Stimulated activated CD8-positive, alpha-beta memory T cell treated with anti-CD3 and anti-CD28 coated beads, Interleukin-7, amount 100 ng/mL, for 48 hours (primary cell): ENCODE data around the gene GPR75.
"Not testable (repeated sequence)": the region's sequence is repeated elsewhere in the genome, so short reads cannot be mapped to it uniquely, and the experiment has no call there.

Experiments
- DNase-seq, 2 donors: peaks; one replicate each; pipeline ENCODE4 v3.0.0-alpha.2; 2020; ENCODE audit warnings: low read depth in 1 of 2; ENCODE audit errors: extremely low read depth in 1 of 2

The GPR75 gene

DNA sequence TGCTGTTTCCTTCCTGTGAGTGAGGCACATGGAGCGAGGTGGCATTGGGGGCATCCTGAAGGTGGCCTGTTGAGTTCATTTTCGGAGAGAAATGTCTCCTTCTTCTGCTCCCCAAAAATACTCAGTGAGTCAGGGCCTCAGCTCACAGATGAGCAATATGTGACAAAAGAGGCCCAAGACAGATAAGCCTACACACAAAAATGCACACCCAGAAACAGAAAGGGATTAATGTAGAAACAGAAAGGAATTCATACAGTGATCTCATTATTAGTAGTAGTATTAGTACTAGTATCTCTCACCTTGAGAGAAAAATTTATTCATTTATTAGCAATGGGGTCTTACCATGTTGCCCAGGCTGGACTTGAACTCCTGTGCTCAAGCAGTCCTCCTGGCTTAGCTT, 5.1 kb downstream of the GPR75 start:
- DNase-seq = no peak

DNA sequence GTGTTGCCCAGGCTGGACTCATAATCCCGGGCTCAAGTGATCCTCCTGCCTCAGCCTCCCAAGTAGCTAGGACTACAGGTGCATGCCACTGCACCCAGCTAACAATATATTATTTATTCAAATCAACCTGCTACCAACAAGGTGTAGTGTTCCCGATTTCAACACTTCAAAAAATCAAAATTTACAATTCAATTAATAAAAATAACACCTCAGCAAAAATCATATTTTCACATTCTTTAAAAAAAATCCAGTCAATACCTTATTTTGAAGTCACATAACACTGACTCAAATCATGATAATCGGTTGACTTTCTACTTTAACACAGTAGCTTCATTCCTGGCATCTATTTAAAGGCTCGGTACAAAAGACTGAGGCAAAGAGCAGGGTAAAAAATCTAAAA, 7.2 kb downstream of the GPR75 start:
- no peak for DNase-seq

DNA sequence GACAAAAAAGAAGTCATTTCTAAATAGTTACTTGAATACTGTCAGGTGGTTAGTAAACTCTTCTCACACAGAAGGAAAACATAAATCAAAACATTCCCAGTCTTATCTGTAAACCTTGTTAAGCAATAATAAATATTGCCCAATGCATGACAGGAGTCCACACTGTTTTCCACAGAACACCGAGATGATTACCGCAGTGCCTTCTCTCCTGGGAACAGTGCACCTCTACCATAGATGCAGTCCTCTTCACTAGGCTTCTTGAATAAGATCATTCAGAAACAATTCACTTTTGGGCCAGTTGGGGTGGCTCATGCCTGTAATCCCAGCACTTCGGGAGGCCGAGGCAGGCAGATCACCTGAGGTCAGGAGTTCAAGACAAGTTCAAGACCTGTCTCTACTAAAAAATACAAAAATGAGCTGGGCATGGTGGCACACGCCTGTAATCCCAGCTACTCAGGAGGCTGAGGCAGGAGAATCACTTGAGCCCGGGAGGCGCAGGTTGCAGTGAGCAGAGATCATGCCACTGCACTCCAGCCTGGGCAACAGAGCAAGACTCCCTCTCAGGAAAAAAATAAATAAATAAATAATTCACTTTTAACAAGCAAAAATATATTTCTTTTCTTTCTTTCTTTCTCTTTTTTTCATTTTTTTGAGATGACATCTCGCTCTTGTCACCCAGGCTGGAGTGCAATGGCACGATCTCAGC, 8.6 kb downstream of the GPR75 start:
- DNase-seq = not testable (repeated sequence)

DNA sequence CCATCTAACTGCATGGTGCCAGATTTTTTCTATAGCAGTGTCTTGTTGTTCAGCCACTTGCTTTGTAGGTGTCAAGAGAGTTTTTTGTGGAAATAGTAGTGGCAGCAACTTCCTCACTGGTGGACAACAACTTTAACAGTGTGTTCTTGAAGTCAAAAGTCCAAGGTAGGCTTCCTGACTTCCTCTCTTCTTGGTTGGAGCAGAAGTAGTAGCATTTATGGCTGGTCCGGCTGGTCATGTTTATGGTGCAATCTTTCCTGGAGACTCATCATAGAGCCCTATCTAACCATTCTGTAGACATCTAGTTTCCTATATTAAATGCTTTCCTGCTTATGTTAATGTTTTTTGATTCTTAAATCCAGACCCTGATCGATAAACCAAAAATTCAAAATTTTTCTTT, 11.7 kb downstream of the GPR75 start:
- DNase-seq = no peak

DNA sequence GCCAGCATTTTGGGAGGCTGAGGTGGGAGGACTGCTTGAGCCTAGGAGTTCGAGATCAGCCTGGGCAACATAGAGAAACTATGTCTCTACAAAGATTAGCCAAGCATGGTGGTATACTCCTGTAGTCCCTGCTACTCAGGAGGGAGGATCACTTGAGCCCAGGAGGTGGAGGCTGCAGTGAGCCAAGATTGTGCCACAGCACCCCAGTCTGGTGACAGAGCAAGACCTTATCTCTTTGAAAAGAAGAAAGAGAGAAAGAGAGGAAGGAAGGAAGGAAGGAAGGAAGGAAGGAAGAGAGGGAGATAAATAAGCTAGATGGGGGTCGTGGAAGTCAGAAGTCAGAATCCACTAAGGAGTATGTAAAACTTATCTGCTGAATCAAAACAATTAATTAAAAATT, 16.2 kb downstream of the GPR75 start:
- no peak for DNase-seq

DNA sequence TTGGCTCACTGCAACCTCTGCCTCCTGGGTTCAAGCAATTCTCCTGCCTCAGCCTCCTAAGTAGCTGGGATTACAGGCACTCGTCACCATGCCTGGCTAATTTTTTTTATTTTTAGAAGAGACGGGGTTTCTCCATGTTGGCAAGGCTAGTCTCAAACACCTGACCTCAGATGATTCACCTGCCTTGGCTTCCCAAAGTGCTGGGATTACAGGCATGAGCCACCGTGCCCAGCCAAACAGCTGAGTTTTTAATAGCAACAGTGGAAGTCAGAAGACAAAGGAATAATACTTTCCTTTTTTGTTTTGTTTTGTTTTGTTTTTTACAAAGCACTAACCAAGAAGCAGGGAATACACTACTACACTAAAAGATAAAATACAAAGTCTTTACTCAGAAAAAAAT, 16.9 kb downstream of the GPR75 start:
- DNase-seq = no peak

DNA sequence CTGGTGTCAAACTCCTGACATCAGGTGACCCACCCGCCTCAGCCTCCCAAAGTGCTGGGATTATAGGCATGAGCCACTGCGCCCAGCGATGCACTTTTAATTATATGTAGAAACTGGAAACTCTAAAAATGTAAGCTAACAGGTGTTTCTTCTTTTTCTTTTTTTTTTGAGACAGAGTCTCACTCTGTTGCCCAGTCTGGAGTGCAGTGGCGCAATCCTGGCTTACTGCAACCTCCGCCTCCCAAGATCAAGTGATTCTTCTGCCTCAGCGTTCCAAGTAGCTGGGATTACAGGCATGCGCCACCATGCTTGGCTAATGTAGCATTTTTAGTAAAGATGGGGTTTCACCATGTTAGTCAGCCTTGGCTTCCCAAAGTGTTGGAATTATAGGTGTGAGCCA, 18.1 kb downstream of the GPR75 start:
- not testable (repeated sequence) for DNase-seq

DNA sequence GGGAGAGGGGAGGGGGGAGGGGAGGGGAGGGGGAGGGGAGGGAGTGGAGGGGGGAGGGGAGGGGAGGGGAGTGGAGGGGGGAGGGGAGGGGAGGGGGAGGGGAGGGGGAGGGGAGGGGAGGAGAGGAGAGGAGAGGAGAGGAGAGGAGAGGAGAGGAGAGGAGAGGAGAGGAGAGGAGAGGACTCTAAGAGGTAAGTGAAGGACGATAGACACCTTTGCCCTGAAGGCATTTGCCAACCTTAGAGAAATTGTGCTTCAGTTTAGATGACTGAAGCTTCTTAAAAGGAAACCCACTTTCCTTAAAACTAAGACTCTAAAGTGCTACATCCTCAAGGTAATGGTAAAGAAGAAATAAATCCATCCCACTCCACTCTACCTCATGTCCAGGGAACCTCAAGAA, 19.2 kb downstream of the GPR75 start:
- DNase-seq = no peak

DNA sequence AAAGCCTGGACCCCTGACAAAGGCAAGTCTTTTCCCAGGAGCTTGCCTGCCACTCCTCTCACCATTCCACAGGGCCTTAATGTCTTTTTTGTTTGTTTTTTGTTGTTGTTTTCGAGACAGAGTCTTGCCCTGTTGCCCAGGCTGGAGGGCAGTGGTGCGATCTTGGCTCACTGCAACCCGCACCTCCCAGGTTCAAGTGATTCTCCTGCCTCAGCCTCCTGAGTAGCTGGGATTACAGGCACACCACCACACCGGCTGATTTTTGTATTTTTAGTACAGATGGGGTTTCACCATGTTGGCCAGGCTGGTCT, 29.8 kb downstream of the GPR75 start:
- not testable (repeated sequence) for DNase-seq

DNA sequence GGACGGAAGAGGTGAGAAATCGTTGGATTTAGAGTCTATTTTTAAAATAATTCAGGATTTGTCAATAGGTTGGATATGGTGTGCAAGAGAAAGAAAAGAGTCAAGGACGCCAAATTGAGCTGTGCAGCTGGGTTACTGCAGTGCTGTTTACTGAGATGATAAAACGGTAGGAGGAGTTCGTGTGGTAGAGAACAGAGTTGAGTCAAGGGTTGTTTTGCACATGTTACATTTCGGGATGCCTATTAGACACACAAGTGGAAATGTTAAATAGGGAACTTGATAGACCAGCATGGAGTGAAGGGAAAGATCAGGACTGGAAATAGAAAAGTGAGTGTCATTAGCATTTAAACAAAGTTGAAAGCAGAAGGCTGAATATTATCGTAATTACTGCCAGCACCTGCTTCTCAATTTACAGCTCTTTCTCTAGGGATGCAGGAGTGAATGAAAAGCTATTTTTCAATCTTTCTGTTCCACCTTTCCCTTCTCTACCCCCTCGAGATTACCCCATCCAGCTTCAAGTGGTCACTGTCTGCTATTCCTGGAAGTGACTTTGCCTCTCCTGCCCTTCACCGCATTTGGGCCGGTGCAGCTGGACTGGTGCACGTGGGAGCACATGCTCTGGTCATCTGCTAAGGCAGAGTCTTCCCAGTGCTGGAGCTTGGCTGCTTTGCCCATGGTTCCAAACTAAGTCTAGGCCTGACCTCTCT, 30.3 kb downstream of the GPR75 start:
- DNase-seq = no peak

DNA sequence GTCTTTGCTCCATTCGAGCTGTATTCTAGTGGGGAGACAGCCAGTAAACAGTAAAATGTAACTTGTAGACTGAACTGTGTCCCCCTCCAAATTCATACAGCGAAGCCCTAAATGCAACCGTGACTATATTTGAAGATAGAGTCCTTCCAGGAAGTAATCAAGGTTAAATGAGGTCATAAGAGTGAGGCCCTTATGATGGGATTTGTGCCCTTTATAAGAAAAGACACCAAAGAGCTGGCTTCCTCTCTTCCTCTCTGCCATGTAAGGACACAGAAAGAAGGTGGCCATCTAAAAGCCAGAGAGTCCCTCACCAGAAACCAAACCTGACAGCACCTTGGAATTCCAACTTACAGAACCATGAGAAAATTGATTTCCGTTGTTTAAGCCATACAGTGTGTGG, 31.4 kb downstream of the GPR75 start:
- DNase-seq = no peak

DNA sequence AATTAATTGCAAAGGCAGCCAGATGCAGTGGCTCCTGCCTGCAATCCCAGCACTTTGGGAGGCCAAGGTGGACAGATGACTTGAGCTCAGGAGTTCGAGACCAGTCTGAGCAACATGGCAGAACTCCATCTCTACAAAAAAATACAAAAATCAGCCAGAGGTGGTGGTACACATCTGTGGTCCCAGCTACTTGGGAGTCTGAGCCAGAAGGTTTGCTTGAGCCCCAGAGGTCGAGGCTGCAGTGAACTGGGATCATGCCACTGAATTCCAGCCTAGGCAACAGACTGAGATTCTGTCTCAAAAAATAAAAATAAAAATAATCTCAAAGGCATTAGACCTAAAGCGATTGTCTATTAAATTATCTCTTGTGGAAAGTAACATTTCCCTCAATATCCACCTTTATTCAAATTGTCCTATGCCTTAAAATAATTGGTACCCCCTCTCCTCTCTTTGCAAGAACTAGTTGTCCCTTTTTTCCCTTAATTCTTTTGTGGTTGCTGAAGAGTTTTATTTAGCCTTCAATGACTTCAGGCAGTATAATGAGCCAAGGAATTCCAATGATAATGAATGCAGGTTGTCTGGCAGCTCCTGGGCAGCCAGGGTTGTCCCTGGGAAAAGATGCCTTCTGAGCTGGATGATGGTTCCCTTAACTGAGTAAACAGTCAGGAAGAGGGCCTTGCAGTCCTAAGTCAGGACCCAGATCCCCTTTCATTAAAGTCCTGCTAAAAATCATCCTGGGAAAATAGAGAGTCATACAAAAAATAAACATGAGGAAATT, 32.2 kb downstream of the GPR75 start:
- no peak for DNase-seq

DNA sequence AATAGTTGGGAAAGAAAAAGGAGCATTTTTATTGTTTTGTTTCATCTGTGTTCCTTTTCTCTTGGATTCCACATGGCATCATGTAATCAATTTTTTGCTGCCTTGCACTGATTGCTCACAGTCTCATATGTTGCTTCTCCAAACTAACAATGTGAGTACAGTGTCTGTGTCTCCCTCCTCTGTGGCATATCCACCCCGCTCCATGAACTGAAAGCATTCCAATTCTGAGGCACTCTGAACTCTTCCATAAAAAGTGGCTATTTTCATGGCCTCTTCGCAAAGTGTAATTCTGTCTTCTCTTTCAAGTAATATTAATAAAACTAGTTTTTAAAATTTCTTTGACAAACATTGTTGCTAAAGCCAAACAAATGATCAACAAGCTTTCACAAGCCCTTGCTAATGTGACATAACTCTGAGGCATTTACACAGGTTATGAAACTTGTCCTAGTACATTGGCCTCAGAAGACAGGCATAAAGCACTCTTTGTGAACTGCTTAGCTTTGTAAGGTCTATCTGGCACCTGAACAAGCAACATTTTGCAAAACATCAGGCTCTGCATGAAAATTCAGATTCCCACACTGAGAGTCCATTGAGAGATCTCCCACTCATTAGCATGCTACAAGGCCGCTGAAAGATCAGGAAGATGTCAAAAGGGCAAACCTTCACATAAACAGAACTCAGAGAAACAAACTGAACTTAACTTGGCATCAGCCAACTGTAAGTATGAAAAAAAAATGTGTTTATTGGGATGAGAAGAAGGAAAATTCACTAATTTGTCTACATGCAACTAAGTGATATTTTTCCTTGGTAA, 33.0 kb downstream of the GPR75 start:
- DNase-seq = no peak

DNA sequence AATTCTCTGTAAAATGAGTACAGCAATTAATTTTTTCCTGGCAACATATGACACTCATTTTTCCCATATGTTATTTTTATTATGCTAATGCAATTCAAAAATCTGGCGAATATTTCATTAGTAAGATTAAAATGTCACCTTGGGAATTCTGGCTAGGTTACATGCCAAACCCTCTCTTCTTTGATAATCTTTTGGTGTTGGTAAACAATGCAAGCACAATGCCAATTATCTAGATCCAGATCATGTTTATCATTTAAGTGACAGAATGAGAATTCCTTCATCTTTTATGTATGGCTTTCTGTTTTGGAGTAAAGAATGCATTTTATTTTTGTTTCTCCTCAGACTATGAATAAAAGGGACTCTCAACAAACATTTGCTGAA, 33.7 kb downstream of the GPR75 start:
- no peak for DNase-seq

DNA sequence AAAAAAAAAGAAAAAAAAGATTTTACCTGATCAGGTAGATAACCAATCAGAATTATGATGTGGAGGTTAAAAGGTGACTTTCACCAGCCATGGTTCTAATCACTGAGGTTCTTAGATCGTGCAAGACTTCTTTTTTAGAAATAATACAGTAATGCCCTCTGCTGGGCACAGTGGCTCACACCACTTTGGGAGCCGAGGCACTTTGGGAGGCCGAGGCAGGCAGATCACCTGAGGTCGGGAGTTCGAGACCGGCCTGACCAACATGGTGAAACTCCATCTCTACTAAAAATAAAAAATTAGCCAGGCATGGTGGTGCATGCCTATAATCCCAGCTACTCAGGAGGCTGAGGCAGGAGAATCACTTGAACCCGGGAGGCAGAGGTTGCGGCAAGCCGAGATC, 36.1 kb downstream of the GPR75 start:
- DNase-seq = not testable (repeated sequence)

DNA sequence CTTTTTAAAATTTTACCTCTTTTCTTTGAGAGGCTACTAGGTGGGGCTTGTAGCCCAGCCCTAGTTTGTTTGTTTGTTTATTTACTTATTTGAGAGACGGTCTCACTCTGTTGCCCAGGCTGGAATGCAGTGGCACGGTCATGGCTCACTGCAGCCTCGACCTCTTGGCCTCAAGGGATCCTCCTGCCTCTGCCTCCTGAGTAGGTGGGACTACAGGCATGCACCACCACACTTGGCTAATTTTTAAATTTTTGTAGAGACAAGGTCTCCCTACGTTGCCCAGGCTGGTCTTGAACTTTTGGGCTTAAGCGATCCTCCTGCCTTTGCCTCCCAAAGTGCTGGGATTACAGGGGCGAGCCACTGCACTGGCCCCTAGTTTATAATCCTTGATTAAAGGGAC, 38.0 kb downstream of the GPR75 start:
- no peak for DNase-seq

DNA sequence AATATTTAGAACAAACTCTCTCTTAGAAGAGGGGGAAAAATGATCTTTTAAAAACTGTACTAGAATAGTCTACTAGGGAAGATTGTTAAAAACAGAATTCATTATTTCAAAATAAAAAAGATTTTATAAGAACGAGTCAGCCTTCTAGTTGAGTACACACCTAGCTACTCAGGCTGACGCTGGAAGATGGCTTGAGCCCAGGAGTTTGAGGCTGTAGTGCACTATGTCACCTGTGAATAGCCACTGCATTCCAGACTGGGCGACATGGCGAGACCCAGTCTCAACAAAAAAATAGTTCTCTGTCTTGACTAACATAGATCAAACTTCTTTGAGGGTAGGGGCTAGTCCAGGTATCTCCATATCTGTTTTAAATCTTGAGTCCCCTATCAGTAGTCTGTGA, 39.1 kb downstream of the GPR75 start:
- DNase-seq = no peak

DNA sequence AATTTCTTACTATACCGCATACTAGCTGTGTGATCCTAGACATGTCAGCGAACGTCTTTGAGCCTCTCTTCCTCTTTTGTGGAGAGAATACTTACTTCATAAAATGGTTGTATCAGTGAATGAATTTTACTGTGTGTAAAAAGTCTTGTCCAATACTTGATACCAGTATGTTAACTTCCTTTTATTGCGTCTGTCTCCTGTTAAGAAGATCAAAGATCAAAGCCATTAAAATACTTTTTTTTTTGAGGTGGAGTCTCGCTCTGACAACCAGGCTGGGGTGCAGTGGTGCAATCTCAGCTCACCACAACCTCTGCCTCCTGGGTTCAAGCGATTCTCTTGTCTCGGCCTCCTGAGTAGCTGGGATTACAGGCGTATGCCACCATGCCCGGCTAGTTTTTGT, 39.7 kb downstream of the GPR75 start:
- no peak for DNase-seq

DNA sequence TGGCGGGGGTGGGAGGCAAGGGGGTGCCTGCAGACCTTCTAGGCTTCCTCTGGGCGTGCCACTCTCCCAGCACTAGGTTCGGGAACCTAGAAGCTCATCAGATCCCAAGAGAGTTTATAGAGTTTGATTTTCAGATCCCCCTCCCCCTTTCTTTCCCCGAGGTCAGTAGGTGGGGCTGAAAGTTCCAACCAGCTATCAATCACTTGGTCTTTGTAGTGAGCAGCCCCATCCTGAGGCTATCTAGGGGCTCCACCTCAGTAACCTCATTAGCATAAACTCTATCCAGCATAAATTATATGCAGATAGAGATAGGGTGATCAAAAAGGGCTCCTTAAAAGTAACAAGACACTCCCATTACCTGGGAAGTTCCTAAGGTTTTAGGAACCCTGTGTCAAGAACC, 40.1 kb downstream of the GPR75 start:
- no peak for DNase-seq

DNA sequence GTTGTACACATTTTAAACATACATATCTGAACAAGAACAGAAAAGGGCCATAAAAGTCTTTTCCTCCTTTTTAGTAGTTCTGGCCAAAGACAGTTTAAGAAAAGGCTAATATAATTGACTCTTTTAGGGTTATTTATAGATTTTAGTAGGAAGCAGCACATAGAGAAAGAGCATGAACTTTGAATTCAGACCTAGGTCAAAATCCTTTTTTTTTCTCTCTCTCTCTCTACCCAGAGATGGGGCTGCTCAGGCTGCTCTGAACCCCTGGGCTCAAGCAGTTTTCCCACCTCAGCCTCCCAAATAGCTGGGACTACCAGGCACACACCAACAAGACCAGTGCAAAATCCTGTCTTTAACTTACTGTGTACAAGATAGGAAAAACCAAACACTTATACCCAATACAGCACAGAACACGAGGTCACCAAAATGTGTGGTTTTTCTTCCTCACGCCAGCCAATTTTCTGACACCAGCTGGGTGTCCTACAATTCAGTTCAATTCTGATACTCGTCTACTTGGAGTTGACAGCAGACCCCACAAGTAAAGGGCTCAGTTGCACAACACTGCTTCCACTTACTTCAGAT, 40.8 kb downstream of the GPR75 start:
- no peak for DNase-seq

DNA sequence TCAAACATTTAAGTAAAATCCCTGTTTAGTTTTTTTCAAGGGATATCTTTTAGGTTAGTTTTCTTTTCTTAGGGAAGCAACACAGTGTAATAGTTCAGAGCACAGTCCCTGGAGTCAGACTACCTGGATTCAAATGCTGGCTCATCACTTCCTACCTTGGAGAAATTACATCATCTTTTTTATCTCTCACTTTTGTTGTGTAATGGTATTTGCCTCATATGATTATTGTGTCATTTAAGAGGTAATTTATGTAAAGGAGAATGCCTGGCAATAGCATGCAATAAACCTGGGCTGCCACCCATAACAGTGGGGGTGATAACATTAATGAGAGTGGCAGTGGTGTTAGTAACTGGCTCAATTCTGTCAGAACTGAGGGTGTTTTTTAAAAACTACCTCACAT, 46.6 kb downstream of the GPR75 start:
- DNase-seq = no peak
